Fibroblast of mammary gland (primary cell): ENCODE measurements around the gene C21orf58.

ENCODE experiments used
- DNase-seq: peaks from one replicate; pipeline ENCODE4 v3.0.0-alpha.2; 2010; ENCODE audit warnings: low read depth
- H3K4me3 ChIP-seq: 2 replicates; pipeline ENCODE4 v1.5.1; 2011; ENCODE audit warnings: low read depth, mild to moderate bottlenecking, low read length, moderate library complexity; ENCODE audit not compliant: control insufficient read depth
- CTCF ChIP-seq: conservative IDR thresholded peaks from 2 replicates; pipeline ENCODE4 v1.5.1; 2011; ENCODE audit warnings: low read depth, low read length, inconsistent platforms; ENCODE audit not compliant: control insufficient read depth, insufficient read depth

C21orf58 gene

DNA sequence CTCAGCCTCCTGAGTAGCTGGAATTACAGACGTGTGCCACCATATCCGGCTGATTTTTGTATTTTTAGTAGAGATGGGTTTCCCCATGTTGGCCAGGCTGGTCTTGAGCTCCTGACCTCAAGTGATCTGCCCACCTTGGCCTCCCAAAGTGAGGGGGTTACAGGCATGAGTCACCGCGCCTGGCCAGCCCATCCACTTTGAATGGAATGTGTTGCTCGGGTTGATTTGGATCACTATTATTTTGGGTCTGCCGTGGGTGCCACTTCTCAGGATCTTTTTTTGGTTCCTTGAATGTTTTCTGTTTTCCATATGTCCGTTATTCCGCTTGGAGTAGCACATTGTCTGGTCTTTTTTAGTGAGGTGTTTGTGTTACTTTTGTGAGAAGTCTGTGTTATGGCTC is 17.3 kb upstream of the C21orf58 start:
- TF ChIP-seq CTCF: no peak
- H3K4me3 ChIP-seq: no peak overlapping the region
- no peak for DNase-seq

DNA sequence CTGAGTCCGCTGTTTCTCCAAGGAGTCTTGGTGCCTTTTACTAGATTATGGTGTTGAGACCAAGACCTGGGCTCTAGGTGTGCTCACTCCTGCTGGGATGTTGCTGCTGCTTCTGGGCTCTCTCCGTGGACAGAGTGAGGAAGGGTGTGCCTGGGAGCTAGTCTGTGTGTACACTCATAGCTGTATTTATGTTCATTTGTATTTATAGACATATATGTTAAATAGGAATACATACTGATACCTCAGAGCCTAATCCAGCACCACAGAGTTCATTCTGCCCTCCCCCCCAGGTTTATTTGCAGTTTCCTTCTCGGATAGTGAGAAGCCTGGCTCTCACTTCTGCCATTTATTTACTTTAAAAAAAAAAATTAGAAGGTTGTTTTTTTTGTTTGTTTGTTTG is 12.9 kb upstream of the C21orf58 start:
- H3K4me3 ChIP-seq: no peak overlapping the region
- DNase-seq: no peak
- TF ChIP-seq CTCF: no peak

- no peak for TF ChIP-seq CTCF
- H3K4me3 ChIP-seq: no peak overlapping the region
- no peak for DNase-seq
Measured at GRCh38 chr21:46334351-46335140, 10.9 kb upstream of the C21orf58 start.

GRCh38 chr21:46329796-46330195 is 6.1 kb upstream of the C21orf58 start:
- no peak for DNase-seq
- no peak for TF ChIP-seq CTCF
- H3K4me3 ChIP-seq: no peak overlapping the region

- H3K4me3 ChIP-seq: no peak overlapping the region
- DNase-seq: no peak
- TF ChIP-seq CTCF: no peak
Measured at GRCh38 chr21:46328151-46328550, 4.5 kb upstream of the C21orf58 start.

GRCh38 chr21:46327711-46328110 is 4.0 kb upstream of the C21orf58 start:
- no peak for DNase-seq
- no peak overlapping the region for H3K4me3 ChIP-seq
- no peak for TF ChIP-seq CTCF
